Left hindlimb (tissue), 1 donor: ENCODE data around the gene TMBIM4.

Experiments used
- DNase-seq: peaks from one replicate; pipeline ENCODE4 v3.0.0-alpha.2; 2018

TMBIM4 gene

DNA sequence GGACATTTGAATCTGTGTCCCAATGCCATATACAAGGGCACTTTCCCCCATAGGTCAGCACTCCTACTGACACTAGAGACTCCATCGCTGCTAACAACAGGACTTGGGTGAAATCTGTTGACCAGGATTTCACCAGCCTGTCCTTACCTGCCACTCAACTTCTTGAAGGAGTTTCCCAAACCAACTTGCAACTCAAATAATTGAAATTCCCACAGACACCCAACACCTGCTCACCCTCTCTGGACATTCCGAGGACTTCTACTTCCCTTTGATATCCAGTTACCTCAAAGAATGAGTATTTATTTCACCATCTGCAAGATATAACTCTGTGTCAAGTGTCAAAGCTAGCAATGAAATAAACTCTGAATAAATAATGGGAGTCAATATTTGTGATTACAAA lies 83.8 kb downstream of the TMBIM4 start:
- no peak for DNase-seq
